Keratinocyte (primary cell): ENCODE measurements around the gene CADM2. TPM values are rescaled to one million over a fixed set of nuclear protein-coding genes. Genes with fewer than 3 reads are reported as not detected.

Source experiments
- DNase-seq: peaks from one replicate; pipeline ENCODE4 v3.0.0-alpha.2; 2011; ENCODE audit warnings: low read depth, missing footprints, low spot score
- FAIRE-seq: peaks from 2 replicates; lab custom pipeline; 2011; peaks lifted over from hg19 to GRCh38; lab: Jason Lieb, UNC
- H2AFZ ChIP-seq: 2 replicates; pipeline ENCODE4 v1.6.0; 2012; ENCODE audit warnings: low read length, control low read depth, inconsistent platforms; ENCODE audit not compliant: control insufficient read depth
- H3K27ac ChIP-seq: 2 replicates; pipeline ENCODE4 v1.5.1; 2011; ENCODE audit warnings: low read length; ENCODE audit not compliant: control insufficient read depth, insufficient read depth
- H3K27me3 ChIP-seq: 3 replicates; pipeline ENCODE4 v1.6.0; 2011; ENCODE audit warnings: low read length; ENCODE audit not compliant: control insufficient read depth, insufficient read depth; ENCODE audit errors: extremely low read depth
- H3K36me3 ChIP-seq, 2 experiments: 2 replicates in 1 of 2; 3 replicates in 1 of 2; pipeline ENCODE4 v1.5.1; 2011; ENCODE audit warnings: low read length in 2 of 2, mild to moderate bottlenecking in 1 of 2; ENCODE audit not compliant: control insufficient read depth in 2 of 2, insufficient read depth in 2 of 2; ENCODE audit errors: extremely low read depth in 1 of 2
- H3K4me1 ChIP-seq: 3 replicates; pipeline ENCODE4 v1.5.1; 2011; ENCODE audit warnings: low read length; ENCODE audit not compliant: control insufficient read depth, insufficient read depth; ENCODE audit errors: extremely low read depth
- H3K4me2 ChIP-seq: 3 replicates; pipeline ENCODE4 v1.6.0; 2011; ENCODE audit warnings: low read depth, low read length; ENCODE audit not compliant: control insufficient read depth, insufficient read depth; ENCODE audit errors: extremely low read depth
- H3K4me3 ChIP-seq, 3 experiments: fragments of 200-600 bp in 1 of 3; sonication (generic) in 1 of 3; 2 replicates in 2 of 3; 3 replicates in 1 of 3; pipeline ENCODE4 v1.5.1; 2011 to 2016; ENCODE audit warnings: low read length in 3 of 3, mild to moderate bottlenecking in 3 of 3, control low read depth in 2 of 3, inconsistent platforms in 1 of 3, low read depth in 1 of 3, mixed read lengths in 1 of 3, mixed run types in 1 of 3, moderate library complexity in 1 of 3; ENCODE audit not compliant: control insufficient read depth in 2 of 3, insufficient read depth in 2 of 3; ENCODE audit errors: extremely low read depth in 1 of 3
- H3K79me2 ChIP-seq: 2 replicates; pipeline ENCODE4 v1.6.0; 2012; ENCODE audit warnings: low read length; ENCODE audit not compliant: control insufficient read depth, insufficient read depth
- H3K9ac ChIP-seq: 3 replicates; pipeline ENCODE4 v1.6.0; 2011; ENCODE audit warnings: low read length; ENCODE audit not compliant: control insufficient read depth, insufficient read depth; ENCODE audit errors: extremely low read depth
- H3K9me1 ChIP-seq: 3 replicates; pipeline ENCODE4 v1.6.0; 2011; ENCODE audit warnings: low read length; ENCODE audit not compliant: control insufficient read depth, insufficient read depth; ENCODE audit errors: extremely low read depth
- H3K9me3 ChIP-seq: 2 replicates; pipeline ENCODE4 v1.5.1; 2012; ENCODE audit warnings: low read depth, low read length; ENCODE audit not compliant: control insufficient read depth
- H4K20me1 ChIP-seq: 3 replicates; pipeline ENCODE4 v1.6.0; 2011; ENCODE audit warnings: low read length; ENCODE audit not compliant: control insufficient read depth, insufficient read depth; ENCODE audit errors: extremely low read depth
- CTCF ChIP-seq, 3 experiments: IDR thresholded peaks in 1 of 3; conservative IDR thresholded peaks in 1 of 3; optimal IDR thresholded peaks in 1 of 3; 2 replicates in 2 of 3; 3 replicates in 1 of 3; pipeline versions ENCODE3 to v1.5.1; 2011; ENCODE audit warnings: low read length in 3 of 3, mild to moderate bottlenecking in 3 of 3, moderate library complexity in 2 of 3, control low read depth in 1 of 3, inconsistent platforms in 1 of 3; ENCODE audit not compliant: insufficient read depth in 2 of 3; ENCODE audit errors: extremely low read depth in 1 of 3
- EZH2 ChIP-seq: IDR thresholded peaks from one replicate; pipeline ENCODE4 v1.6.1; 2012; ENCODE audit warnings: inconsistent platforms, mild to moderate bottlenecking, low read length, moderate library complexity
- dilution Hi-C: fragments of 300-500 bp; cut with MboI; formaldehyde crosslinking; loops from one replicate; pipeline ENCODE4 v1.7.0; 2020; ENCODE audit warnings: low sequenced_read_pairs; ENCODE audit not compliant: extremely low pct_ligation_motif_present
- polyA plus RNA-seq, 5 experiments: library from polyadenylated mRNA; depleted of rRNA in 3 of 5; stranded (reverse) in 3 of 5; stranded (forward) in 1 of 5; unstranded in 1 of 5; fragments of >200 nt; gene quantifications; 1 replicate in 1 of 5; 2 replicates in 3 of 5; 3 replicates in 1 of 5; pipeline versions ENCODE4 v1.2.1 to v1.2.3, GENCODE V29; 2011 to 2012; ENCODE audit warnings: missing spikeins in 2 of 5, low read depth in 1 of 5, low replicate concordance in 1 of 5

The CADM2 gene
- polyA plus RNA-seq, 1 donor (not counting 4 experiments of a cell fraction or from before 2014, with no cell fraction given): not detected

GRCh38 chr3:85877631-85878030 is 918.8 kb downstream of the CADM2 start:
- no peak for DNase-seq

GRCh38 chr3:85881833-85882393 is 923.1 kb downstream of the CADM2 start:
- Histone ChIP-seq H3K9me3 (no peaks in the 10 kb centered on the region), H3K4me3 (no peak overlapping the region), H3K4me1 (no peaks in the 10 kb centered on the region), H3K27ac (no peak overlapping the region), H3K9ac (no peak overlapping the region), H4K20me1 (no peaks in the 10 kb centered on the region), H2AFZ (no peak overlapping the region), H3K4me2 (no peak overlapping the region), H3K36me3 (no peaks in the 10 kb centered on the region), H3K79me2 (no peaks in the 10 kb centered on the region), H3K9me1 (no peaks in the 10 kb centered on the region), H3K27me3 (no peaks in the 10 kb centered on the region)
- dilution Hi-C loops: no loop called here
- DNase-seq (no peak), FAIRE-seq (no peak)
- TF ChIP-seq CTCF (optimal IDR thresholded peaks at IDR 0.05 in 1 of 3, IDR thresholded peaks at IDR 0.05 in 1 of 3, conservative IDR thresholded peaks at IDR 0.05 in 1 of 3; ENCODE audit: extremely low read depth in 1 of 3, insufficient read depth in 2 of 3, low read length in 3 of 3) (no peak), EZH2 (no peak)

More at GRCh38 chr3:85877631-85878030, 918.8 kb downstream of the CADM2 start:
- Histone ChIP-seq H3K9ac (no peak overlapping the region), H3K27ac (no peak overlapping the region), H3K36me3 (no peaks in the 10 kb centered on the region), H3K9me1 (no peaks in the 10 kb centered on the region), H3K9me3 (no peaks in the 10 kb centered on the region), H3K27me3 (no peaks in the 10 kb centered on the region), H4K20me1 (no peaks in the 10 kb centered on the region), H3K4me3 (no peak overlapping the region), H3K79me2 (no peaks in the 10 kb centered on the region), H3K4me1 (no peaks in the 10 kb centered on the region), H3K4me2 (no peak overlapping the region), H2AFZ (no peak overlapping the region)
- FAIRE-seq: no peak
- no peak for TF ChIP-seq EZH2
- no peak for TF ChIP-seq CTCF (optimal IDR thresholded peaks at IDR 0.05 in 1 of 3, IDR thresholded peaks at IDR 0.05 in 1 of 3, conservative IDR thresholded peaks at IDR 0.05 in 1 of 3; ENCODE audit: extremely low read depth in 1 of 3, insufficient read depth in 2 of 3, low read length in 3 of 3)
- dilution Hi-C loops: no loop called here
